Skin epidermis (tissue), 12 donors: ENCODE data around the gene CUX1.
"Not testable (repeated sequence)": the region's sequence is repeated elsewhere in the genome, so short reads cannot be mapped to it uniquely, and the experiment has no call there.

Source experiments
- H3K27ac ChIP-seq, 21 experiments: fragments of 200-600 bp; sonication (generic) in 11 of 21; one replicate each; pipeline ENCODE4 v1.5.0; 2020; ENCODE audit warnings: mild to moderate bottlenecking in 3 of 21, inconsistent platforms in 2 of 21, moderate library complexity in 2 of 21
- H3K4me3 ChIP-seq, 7 experiments: fragments of 200-600 bp; sonication (generic) in 2 of 7; one replicate each; pipeline ENCODE4 v1.5.0; 2020; ENCODE audit warnings: inconsistent platforms in 2 of 7, mild to moderate bottlenecking in 2 of 7, moderate library complexity in 1 of 7

Gene CUX1

DNA sequence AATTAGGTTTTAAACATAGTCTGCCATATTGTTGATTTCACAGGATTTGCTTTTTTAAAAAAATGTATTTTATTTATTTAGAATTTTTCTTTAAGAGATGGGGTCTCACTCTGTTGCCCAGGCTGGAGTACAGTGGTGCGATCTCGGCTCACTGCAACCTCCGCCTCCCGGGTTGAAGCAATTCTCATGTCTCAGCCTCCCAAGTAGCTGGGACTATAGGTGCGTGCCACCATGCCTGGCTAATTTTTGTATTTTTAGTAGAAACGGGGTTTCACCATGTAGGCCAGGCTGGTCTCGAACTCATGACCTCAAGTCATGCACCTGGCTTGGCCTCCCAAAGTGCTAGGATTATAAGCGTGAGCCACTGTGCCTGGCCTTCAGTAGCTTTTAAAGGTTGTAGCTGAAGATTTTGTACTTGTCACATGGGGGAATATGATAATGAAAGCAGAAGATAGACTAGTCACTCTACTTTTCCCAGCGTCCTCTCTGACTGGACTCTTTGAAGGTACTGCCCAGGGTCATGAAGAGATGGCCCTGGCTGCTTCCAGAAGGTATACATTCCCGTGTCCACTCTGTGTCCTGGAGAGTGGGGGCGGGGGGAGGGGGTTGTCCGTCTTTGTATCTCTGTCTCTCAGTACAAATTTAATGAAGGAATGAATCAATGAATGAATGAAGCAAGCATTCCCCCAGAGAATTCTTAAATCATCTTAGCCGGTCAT is 194.8 kb downstream of the CUX1 start:
- not testable (repeated sequence) for H3K4me3 ChIP-seq, H3K27ac ChIP-seq

DNA sequence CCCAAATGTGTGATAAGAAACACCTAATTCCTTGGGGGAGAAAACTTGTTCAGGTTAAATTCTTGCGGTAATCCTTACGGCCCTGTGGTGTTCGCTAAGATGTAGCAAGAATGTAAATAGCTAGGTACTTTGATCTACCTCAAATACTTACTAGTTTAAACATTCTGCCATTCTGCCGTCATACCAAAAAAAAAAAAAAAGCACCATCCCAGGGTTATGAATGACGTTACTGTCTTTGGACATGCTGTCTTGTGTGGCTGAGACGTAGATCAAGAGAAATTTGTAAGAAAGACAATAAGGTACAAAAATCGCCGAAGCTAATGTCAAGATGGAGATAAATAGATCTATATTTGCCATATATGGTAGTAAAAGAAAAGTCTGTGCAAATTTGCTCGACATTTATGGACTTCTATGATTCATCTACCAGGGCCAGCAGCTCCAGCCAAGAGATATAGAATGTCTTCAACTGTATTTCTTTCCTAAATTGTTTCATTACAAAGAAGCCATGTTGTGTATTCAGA is 195.6 kb downstream of the CUX1 start:
- Histone ChIP-seq H3K4me3 (no peak overlapping the region), H3K27ac (no peak overlapping the region)

DNA sequence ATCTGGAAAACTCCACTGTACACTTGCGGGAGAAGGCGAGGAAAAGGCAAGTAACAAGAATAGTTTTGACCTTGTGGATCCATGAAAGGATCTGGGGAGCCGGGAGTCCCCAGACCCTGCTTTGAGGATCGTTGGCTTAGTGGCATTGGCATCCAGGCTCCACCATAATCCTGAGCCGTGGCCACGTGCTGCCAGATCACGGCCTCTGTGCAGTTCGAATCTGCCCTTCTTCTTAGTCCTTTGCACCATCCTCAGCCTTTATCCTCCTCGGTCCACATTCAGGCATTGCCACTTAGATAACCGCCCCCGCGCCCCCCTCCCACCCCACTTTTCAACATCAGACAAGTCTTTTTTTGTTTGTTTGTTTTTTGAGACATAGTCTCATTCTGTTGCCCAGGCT is 201.4 kb downstream of the CUX1 start:
- H3K4me3 ChIP-seq: no peak overlapping the region
- no peak overlapping the region for H3K27ac ChIP-seq

DNA sequence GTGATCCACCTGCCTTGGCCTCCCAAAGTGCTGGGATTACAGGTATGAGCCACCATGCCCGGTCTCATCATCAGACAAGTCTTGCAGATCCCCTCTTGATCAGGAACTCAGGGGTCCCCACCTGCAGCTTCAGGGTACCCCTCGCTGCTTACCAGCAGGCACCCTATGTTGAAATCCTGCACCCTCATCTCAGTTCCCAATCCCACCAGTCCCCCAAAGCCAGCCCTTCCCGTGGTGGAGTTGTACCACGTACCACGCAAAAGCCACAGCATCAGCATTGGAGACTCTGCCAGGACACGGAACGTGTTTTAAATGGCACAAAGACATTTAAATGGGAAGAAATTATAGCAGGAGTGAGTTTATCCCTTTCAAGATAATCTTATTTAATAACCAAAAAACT is 202.0 kb downstream of the CUX1 start:
- Histone ChIP-seq H3K27ac (no peak overlapping the region), H3K4me3 (no peak overlapping the region)

DNA sequence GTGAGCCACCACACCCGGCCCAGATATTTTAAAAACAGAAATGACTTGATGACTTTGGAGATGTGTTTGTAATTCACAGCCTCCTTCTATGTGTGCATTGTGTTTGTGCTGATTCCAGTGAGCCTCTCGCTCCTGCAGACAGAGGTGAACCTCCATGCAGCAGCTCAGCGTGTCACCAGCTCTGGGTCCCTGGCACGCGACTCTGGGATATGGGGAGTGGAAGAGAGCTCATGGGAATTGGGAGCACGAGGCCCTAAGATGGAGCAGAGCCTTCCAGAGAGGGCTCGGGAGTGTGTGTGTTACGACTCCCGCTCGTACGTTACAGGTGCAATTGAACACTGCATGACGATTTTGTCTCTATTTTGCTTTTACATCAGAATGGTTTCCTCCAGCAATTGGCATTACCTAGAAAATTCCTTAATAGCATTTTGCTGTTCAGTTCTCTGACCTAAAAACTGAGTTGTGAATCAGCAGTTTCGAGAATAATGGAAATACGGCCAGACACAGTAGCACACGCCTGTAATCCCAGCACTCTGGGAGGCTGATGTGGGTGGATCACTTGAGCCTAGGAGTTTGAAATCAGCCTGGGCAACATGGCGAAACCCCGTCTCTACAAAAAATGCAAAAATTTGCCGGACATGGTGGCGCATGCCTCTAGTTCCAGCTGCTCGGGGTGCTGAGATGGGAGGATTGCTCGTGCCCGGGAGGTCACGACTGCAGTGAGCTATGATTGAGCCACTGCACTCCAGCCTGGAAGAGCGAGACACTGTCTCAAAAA is 204.6 kb downstream of the CUX1 start:
- H3K27ac ChIP-seq: no peak overlapping the region
- H3K4me3 ChIP-seq: no peak overlapping the region

DNA sequence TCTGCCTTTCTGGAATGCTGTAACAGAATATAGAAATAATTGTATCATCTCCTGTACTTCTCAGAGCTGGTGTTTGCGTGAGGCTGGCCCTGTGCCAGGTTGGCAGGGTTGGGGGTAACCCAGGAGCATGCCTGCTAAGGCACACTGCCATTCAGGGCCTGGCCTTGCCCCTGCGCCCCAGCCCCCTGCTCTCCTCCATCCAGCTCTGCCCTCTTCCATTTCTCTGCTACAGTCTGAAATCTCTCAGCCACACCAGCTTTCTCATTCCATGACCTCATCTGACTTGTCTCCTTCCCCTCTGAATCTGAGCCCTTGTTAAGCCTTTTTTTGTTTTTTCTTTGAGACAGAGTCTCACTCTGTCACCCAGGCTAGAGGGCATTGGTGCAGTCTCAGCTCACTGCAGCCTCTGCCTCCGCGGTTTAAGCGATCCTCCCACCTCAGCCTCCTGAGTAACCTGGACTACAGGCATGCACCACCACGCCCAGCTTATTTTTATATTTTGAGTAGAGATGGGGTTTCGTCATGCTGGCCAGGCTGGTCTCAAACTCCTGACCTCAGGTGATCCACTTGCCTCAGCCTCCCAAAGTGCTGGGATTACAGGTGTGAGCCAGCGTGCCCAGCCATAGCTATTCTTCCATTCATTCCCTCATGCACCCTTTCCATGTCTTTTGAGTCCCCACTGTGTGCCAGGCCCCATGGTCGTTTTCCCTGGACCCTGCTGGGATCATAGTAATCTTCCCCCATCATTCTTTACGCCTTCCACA is 206.8 kb downstream of the CUX1 start:
- H3K4me3 ChIP-seq: no peak overlapping the region
- H3K27ac ChIP-seq: no peak overlapping the region

DNA sequence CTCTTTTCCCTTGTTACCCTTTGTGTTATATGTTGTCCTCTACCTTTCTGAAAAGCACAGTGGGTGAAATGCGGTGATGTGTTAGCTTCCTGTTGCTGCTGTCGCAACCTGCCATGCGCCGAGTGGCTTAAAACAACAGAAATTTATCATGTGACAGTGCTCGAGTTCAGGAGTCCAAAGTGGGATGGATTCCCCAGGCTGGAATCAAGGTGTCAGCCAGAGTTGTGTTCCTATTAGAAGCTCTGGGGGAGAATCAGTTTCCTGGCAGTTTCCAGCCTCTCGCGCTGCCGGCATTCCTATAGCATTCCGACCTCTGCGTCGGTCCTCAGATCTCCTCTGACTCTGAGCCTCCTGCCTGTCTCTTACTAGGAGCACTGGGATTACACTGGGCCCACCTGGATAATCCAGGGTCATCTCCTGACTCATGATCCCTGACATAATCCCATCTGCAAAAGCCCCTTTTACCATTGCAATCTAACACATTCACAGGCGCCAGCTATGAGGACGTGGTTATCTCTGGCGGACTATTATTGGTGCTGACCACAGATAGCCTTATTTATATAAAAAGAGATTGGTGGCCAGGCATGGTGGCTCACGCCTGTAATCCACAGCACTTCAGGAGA is 207.5 kb downstream of the CUX1 start:
- H3K27ac ChIP-seq: no peak overlapping the region
- no peak overlapping the region for H3K4me3 ChIP-seq

DNA sequence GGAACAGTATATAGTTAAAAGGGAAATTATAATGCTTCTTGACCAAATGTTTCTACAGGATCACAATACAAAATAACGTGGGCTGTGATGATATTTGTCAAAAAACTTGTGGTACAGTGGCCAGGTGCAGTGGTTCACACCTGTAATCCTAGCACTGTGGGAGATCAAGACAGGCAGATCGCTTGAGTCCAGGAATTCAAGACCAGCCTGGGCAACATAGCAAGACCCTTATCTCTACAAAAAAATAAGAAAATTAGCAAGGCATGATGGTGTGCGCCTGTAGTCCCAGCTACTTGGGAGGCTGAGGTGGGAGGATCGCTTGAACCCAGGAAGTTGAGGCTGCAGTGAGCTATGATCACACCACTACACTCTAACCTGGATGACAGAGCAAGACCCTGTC is 208.4 kb downstream of the CUX1 start:
- not testable (repeated sequence) for H3K27ac ChIP-seq, H3K4me3 ChIP-seq

DNA sequence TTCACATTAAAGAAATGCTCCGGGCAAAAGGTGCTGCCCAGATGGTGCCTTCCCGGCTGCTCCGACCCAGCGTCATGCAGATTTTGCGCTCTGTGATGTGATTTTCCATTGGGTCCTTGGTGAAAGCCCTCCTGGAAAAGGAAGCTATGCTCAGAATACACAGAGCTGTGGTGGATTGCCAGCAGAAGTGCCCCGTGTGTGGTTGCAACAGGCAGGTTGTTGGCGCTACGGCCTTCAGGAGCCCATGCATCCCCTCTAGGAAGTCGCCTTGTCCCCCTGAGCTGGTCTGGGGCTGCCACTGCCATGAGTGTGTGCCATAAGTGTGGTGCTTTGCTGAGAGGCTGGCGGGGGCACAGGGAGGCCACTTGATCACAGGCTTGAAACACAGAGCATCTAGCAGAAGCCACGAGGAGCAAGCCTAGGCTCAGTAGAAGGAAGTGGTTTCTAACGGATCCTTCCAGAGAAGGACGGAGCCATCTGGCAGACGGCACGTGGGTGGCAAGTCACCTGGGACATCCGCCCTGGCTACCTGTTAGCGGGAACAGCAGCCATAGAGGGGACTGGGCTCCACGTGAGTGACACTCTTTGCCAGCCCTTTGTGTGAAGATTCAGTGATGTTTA is 210.9 kb downstream of the CUX1 start:
- Histone ChIP-seq H3K4me3 (no peak overlapping the region), H3K27ac (no peak overlapping the region)

DNA sequence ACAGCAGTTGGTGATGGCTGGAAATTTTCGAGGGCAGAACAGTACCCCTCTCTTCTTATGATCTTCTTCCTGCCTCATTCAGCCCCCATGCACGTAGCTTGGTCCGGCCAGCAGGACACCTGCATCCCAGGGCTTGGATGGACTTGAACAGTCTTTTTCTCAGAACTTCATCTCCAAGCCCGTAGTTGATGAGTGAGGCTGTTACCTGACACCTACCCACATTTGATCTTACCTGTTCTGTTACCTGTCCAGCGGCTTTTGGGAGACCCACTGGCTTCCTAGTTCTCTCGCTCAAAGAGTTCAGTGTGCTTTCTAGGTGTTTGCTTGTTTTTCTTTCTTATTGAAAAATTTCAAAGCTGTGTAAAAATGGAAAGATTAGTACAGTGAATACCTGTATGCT is 212.2 kb downstream of the CUX1 start:
- Histone ChIP-seq H3K4me3 (no peak overlapping the region), H3K27ac (no peak overlapping the region)

DNA sequence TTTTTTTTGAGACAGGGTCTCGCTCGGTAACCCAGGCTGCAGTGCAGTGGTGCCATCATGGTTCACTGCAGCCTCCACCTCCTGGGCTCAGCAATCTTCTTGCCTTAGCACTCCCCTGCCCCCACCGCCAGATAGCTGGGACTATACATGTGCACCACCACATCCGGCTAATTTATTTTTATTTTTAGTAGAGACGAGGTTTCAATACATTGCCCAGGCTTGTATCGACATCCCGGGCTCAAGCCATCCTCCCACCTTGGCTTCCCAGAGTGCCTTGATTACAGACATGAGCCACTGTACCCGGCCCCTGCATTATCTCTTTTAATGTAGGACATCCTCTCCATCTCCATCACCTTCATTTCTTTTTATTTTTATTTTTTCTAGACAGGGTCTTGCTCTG is 213.3 kb downstream of the CUX1 start:
- Histone ChIP-seq H3K4me3 (no peak overlapping the region), H3K27ac (no peak overlapping the region)

DNA sequence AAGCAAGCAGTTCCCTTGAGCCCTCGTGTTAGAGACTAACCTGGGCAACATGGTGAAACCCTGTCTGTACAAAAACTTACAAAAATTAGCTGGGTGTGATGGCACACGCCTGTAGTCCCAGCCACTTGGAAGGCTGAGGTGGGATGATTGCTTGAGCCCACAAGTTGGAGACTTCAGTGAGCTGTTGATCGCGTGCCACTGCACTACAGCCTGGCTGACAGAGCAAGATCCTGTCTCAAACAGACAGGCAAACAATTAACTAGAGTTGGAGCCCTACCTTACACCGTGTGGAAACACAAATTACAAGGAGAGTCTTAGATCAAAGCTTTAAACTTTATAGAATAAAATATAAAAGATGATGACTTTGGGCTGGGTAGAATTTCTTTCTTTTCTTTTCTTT is 219.5 kb downstream of the CUX1 start:
- H3K27ac ChIP-seq: no peak overlapping the region

DNA sequence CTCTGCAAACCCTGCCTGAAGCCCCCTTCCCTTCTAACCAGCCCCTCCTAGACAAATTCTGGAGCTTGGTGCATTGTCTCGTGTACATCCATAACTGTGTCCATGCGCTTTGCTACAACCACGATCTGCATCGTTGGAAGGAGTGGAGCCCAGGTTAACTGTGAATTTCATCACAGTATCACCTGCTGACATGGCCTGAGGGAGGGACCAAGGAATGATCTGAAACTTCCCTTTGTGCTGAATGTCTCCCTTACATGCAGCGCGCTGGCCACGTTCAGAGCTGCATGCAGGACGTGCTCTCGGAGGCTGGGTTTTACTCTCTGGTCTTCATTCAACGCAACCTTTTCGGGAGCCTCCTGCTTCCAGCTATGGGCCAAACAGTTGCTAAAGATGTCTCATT is 222.3 kb downstream of the CUX1 start:
- no peak overlapping the region for H3K4me3 ChIP-seq
- no peak overlapping the region for H3K27ac ChIP-seq

More for the DNA sequence above, 219.5 kb downstream of the CUX1 start:
- no peak overlapping the region for H3K4me3 ChIP-seq

DNA sequence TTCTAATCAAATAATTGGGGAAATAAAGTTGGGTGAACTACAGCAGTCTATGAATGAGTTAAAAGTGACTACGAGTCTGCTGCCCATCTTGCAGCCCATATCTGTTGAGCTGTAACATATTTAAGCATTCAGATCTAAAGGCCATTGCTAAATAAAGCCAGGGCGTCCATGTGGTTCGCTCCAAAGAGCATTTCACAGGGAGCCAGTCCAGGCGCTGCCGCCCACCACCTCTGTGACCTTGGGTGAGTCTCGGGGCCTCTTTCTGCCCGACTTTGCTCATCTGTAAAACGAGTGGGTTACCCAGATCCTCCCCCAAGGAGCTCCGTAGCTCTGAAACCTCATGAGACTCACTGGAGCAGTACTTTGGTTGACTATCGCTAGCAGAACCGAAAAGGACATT is 223.1 kb downstream of the CUX1 start:
- H3K4me3 ChIP-seq: no peak overlapping the region
- no peak overlapping the region for H3K27ac ChIP-seq

DNA sequence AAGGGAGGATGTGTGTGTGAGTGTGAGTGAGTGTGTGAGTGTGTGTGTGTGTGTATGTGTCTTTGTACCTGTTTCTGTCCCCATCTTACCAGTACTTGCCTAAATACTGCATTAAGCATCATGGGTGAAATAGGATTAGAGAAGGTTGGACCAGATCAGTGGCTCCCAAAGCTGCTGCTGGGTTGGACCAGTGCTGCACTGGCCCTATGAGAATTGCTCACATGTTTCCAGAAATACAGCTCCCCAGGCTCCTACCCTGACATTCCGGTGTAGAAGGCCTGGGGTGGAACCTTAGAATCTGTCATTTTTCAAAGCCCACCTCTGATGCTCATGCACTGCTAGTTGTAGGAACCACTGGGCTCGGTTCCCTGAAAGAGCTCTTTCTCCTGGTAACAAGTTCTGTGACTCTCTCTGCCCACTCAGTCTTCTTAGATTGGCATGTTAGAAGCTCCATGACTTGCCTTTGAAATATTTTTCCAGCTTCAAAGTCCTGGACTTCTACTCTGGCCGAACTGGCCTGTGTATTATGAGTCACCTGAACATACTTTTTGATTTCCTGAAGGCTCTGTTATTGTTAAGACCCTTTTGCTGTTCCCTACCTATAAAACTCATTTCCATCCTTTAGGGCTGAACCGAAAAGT is 224.7 kb downstream of the CUX1 start:
- Histone ChIP-seq H3K27ac (no peak overlapping the region), H3K4me3 (no peak overlapping the region)

DNA sequence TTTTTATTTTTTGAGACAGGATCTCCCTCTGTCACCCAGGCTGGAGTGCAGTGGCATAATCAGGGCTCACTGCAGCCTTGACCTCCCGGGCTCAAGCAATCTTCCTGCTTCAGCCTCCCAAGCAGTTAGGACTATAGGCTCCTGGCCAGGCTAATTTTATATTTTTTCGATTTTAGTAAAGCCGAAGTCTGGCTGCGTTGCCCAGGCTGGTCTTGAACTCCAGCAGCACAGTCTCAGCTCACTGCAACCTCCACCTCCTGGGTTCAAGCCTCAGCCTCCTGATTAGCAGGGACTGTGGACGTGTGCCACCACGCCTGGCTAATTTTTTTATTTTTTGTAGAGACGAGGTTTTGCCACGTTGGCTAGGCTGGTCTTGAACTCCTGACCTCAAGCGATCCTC is 225.4 kb downstream of the CUX1 start:
- H3K27ac ChIP-seq, H3K4me3 ChIP-seq: not testable (repeated sequence)

DNA sequence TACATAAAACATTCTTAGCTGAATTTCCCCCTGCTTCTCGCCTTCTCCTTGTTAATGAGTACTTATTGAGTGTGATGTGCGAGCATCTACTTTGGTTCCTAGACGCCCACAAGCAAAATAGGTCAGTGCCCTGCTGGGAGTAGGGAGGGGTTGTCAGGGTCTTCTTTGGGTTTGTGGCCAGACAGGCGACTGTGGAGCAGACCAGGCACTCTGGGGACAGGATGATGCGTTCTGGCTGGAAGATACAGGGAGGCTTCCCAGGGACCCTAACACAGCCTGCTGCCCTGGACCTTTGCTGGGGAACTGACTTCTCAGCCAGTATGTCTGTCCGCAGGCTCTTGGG is 227.2 kb downstream of the CUX1 start:
- Histone ChIP-seq H3K27ac (no peak overlapping the region), H3K4me3 (no peak overlapping the region)

DNA sequence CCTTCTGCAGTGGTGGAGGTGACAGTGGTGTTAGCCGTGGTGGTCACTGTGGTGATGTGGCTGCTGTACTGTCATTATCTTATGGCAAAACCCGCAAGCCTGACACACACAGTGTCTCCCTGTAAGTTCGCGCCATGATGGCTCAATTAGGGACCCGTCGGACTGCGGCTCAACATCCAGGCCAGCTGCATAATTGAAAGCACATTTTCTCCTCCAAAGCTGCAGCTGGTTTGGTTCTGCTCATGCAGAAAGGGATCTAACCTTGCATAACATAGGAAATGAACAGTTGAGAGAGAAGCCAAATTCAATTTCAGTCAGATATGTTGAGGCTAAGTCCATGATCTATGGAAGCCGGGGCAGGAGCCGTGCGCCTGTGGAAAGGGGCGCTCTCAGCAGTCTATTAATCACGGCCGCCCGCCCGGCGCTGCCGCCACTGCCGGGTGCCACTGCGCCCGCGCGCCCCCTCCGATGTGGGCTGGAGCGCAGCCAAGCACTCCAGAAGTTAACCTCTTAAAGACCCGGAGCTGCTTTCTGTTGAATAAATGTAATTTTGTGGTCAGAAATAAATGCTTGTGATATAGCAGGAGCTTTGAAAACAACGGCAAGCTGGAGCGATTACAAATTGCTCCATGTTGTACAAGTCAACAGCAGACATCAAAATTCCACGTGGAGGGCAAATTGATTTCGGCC is 227.7 kb downstream of the CUX1 start:
- H3K27ac ChIP-seq: peak overlapping the region in 1 of 21 experiments; percentile 42
- H3K4me3 ChIP-seq: no peak overlapping the region
